D721Med (cell line): ENCODE results near the gene DYRK3.

ENCODE experiments used
- DNase-seq: peaks from one replicate; pipeline ENCODE4 v3.0.0; 2011; ENCODE audit warnings: low spot score; ENCODE audit not compliant: insufficient read length
- FAIRE-seq: peaks from 2 replicates; lab custom pipeline; 2011; peaks lifted over from hg19 to GRCh38; lab: Jason Lieb, UNC
- CTCF ChIP-seq: IDR thresholded peaks from 2 replicates; pipeline ENCODE4 v1.5.1; 2012; ENCODE audit warnings: mild to moderate bottlenecking, control low read depth; ENCODE audit not compliant: insufficient read depth; ENCODE audit errors: missing control alignments

The DYRK3 gene

GRCh38 chr1:206683313-206683712 is 48.0 kb downstream of the DYRK3 start:
- FAIRE-seq: no peak
- DNase-seq: no peak
- no peak for TF ChIP-seq CTCF

- DNase-seq: no peak
- no peak for FAIRE-seq
- no peak for TF ChIP-seq CTCF
Observed at GRCh38 chr1:206684003-206684402, 48.7 kb downstream of the DYRK3 start.

- no peak for TF ChIP-seq CTCF
- no peak for FAIRE-seq
- DNase-seq: peak; percentile 97
Observed at GRCh38 chr1:206684478-206685333, 49.4 kb downstream of the DYRK3 start, which contains the start of gene MAPKAPK2. TSS of gene MAPKAPK2 (plus strand) at chr1:206684905. CDS start at chr1:206685230, 325 bp downstream.

GRCh38 chr1:206685334-206685768 is 50.0 kb downstream of the DYRK3 start:
- FAIRE-seq: no peak
- no peak for TF ChIP-seq CTCF
- no peak for DNase-seq

GRCh38 chr1:206685769-206686477 is 50.6 kb downstream of the DYRK3 start:
- TF ChIP-seq CTCF: no peak
- DNase-seq (no peak), FAIRE-seq (no peak)

- TF ChIP-seq CTCF: no peak
- FAIRE-seq (no peak), DNase-seq (no peak)
Observed at GRCh38 chr1:206686478-206687249, 51.3 kb downstream of the DYRK3 start.
